OCI-M2 (cell line): ENCODE measurements around the gene THOC7.

Experiments used
- DNase-seq: peaks from one replicate; lab custom pipeline; 2025; ENCODE audit not compliant: unreplicated experiment; lab: John Stamatoyannopoulos, UW

The THOC7 gene

GRCh38 chr3:63845215-63845614 lies 18.4 kb downstream of the THOC7 start:
- DNase-seq: no peak

DNA sequence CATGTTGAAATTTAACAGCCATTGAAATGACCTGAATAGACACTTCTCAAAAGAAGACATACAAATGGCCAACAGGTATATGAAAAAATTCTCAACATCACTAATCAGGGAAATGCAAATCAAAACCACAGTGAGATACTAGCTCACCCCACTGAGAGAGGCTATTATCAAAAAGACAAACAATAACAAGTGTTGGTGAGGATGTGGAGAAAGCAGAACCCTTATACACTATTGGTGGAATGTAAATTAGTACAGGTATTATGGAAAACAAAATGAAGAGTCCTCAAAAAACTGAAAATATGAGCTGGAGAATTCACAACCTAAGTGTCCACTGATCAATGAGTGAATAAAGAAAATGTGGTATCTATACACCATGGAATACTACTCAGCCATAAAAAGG lies 21.5 kb downstream of the THOC7 start:
- no peak for DNase-seq

DNA sequence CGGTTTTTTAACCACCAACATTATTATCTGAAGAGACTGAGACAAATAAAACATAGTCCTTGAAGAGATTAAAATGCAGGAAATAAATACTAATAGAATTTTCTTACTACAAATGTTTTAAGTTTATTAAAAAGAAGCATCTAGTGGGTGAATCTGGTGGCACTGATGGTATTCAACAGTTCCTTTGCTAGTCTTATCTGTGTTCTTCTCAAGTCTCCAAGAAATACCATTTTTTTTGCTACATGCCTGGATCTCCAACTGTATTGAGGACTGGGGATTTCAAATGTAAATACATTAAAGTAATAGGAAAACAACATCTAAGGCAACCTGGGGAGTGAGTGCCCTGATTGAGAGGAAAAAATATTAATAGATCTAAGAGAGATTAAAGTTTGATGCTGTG lies 21.9 kb downstream of the THOC7 start:
- no peak for DNase-seq

GRCh38 chr3:63832395-63832794 lies 31.2 kb downstream of the THOC7 start:
- DNase-seq: no peak

DNA sequence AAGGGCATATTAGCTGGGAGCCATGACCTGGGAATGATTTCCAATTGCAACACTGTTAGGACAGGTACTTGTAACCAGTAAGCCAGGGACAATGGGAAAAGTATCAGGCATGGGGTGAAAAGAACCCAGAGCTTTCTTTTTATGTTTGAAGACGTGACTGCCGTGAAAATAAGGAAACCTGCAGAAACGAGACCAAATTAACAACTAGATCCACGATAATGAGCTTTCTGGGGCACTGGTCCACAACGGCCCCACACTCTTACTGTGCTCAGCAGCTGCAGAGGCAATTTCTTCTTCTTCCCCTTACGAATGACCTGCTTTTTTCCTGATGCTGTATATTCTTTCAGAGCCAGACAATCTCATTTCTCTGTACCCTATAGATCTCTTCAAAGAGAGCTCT lies 33.1 kb downstream of the THOC7 start:
- DNase-seq: no peak

DNA sequence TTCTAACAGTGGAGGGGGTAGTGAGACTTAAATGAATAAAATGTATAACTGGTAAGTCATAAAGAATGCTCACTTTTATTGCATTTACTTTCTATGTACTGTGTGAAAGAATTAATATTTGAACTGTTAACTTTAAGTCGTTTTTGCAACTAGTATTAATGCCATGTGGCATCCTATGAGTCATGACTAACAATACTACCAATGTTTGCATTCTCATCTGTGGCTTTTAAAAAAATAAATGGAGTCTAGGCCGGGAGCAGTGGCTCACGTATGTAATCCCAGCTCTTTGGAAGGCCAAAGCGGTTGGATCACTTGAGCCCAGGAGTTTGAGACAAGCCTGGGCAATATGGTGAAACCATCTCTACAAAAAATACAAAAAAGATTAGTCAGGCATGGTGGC lies 39.3 kb downstream of the THOC7 start:
- DNase-seq: no peak

GRCh38 chr3:63819151-63819398 lies 44.5 kb downstream of the THOC7 start, which contains the start of gene C3orf49:
Gene C3orf49 (plus strand): TSS chr3:63819299. CDS start chr3:63819472, 173 bp downstream.
- DNase-seq: no peak

DNA sequence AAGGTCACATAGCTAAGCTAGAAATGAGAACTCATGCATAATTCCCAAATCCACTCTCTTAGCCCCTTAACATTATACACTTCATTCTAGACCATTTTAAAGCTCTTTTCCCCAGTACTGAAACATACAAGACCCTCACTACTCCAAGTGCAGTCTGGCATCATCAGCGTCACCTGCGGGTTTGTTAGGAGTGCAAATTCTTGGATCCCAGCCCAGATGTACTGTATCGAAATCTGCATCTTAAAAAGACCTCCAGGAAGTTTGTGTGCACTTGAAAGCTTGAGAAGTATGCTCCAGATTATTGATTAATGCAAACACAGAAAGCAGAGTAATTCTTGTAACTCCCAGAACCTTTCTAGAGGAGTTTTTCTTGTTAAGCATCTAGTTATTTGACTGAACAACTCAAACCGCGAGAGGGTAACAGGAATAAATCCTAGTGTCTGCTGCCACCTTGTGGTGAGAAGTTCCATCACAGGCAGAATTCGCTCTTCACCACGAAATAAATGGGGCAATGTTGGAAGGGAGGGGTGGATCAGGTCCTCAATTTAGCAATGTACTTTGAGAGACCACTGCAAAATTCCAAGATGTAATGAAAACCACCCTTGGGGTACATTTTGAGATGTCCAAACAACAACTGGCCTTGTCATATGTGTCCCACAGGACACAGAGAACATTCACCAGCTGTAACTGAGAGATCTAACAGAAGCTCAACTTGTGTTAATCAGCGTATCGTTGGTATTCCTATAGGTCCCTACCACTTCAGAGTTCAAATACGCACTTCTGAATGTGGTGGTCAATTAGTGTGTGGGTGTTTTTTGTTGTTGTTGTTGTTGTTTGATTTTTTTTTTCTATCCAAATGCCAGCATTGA lies 45.1 kb downstream of the THOC7 start:
- peak; percentile 18 for DNase-seq

- no peak for DNase-seq
Measured at GRCh38 chr3:63817225-63817624, 46.4 kb downstream of the THOC7 start.

DNA sequence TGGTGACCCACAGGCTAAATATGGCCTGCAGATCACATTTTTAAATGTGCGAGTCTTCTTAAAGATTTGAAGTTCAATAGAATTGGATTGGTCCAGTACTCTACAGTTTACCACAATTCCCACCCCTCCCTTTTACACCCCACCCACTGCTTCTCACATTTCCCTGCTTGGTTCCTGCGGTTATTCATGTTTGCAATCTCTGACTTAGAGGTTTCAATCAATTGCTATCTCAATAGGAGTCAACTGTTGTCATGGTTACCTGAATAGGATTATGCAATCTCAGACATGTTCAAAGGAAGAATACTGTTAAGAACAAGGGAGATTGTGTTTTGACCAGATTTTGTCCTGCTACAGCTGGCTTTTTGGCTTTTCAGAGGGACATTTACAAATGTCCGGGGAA lies 49.4 kb downstream of the THOC7 start:
- DNase-seq: no peak

DNA sequence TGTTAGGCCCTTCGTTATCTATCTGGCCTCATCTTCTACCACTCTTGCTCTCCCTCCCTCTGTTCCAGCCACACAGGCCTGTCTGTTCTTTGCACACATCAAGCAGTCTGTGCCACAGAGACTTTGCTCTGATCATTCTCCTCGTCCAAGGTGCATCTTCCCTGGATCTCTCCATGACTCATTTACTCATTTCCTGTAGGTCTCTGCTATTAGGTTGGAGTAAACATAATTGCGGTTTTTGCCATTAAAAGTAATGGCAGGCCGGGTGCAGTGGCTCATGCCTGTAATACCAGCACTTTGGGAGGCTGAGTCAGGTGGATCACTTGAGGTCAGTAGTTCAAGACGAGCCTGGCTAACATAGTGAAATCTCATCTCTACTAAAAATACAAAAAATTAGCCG lies 54.0 kb downstream of the THOC7 start:
- no peak for DNase-seq

DNA sequence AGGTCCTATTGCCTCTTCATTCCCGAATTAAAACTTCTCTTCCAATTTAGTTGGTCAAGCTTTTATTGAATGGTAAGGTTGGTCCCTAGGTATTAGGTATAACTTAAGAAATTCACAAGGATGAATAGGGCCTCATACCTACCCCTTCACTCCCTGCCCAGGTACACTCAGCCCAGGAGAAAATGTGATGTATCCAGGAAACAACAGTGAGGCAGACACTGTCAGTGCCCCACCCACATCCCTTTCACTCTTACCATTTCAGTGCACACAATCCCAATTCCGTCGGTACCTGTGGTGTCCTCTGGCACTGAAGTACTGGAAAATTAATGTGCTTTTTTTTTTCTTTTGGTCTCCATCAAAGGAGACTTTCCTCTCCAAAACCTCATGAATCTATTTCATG lies 55.0 kb downstream of the THOC7 start:
- DNase-seq: no peak

DNA sequence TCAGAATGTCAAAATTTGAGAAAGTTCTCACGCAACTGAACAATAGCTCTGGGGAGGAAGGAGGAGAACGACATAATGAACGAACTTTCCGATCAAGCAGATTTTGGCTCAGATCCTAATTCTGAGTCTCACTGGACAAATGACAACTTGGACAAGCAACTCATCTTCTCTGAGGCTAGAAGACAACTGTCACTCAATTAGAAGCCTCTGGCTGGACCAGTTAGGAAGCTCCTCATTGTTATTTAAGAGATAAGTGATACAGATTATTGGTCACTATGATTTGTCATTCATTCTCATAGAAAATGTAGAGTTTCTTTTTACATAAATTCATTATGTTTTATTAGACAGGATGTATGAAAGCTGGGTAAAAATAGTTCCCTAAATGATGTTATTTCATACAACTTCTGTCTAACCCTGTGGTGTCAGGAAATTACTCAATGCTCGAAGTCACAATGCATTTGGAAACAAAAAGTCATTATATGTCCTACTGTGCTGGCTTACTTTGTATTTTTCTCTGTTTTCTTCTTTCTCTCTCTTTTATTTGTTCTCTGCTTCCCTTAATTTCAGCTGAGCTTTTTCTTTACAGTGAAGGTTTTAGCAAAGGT lies 55.5 kb downstream of the THOC7 start:
- DNase-seq: no peak

DNA sequence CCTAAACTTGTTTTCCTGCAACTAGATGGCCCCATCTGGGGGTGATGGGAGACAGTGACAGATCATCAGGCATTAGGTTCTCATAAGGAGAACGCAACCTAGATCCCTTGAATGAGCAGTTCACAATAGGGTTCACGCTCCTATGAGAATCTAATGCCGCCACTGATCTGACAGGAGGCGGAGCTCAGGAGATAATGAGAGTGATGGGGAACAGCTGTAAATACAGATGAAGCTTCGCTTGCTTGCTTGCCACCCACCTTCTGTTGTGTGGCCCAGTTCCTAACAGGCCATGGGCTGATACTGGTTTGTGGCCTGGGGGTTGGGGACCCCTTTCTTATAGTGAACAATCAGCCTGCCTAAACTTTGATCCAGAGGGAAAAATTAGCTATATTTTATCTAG lies 59.7 kb downstream of the THOC7 start:
- no peak for DNase-seq

DNA sequence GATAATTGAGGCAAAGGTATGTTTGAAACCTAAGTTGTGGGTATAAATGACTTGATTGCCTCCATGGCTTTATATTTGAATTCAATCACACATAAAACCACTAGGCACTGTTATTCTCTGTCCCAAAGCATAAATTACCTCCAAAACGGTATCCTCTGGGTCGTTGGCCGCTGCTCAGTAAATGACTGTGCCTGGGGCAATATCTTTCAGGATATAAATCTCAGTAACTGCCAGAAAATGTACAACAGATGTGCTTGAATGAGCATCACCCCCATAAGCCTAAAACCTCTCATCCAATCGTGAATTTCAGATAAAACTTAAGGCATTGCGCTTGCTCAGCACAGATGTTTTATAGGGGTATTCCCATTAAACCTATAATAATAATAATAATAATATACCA lies 63.5 kb downstream of the THOC7 start:
- DNase-seq: no peak

DNA sequence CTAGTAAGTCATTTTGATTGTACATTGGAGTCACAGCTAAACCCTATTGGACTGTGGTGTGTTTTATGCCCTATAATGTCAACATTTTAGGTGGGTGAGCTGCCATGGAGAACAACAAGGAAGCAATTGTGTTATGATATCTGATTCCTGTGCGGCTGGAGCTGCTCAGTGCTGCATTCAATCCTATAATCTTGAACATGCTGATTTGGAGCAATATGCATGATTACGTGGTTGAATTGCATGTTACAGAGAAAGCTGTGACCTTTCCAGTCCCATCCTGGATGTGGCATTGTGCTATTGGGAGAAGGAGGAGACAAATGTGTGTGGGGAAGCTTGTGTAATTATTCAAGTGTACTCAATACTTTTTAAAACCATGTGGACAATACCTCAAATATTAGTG lies 64.7 kb downstream of the THOC7 start:
- no peak for DNase-seq

DNA sequence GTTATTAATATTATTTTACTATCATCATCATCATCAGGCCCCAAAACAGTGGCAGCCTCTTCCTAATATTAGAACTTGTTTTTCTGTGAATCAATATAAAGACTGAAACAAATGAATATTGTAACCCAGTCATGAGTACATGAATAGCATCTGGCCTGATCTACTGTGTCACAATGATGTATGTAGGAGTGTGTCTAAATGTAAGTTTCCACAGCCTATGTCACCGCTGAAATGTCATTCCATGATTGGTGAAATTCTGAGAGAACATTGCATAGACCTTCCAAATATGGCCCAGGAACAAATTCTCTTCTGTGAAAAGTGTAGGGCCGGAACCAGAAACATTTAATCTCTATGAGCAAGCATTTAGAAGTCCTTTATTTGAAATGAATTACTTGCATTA lies 65.1 kb downstream of the THOC7 start:
- no peak for DNase-seq

GRCh38 chr3:63795438-63795837 lies 68.2 kb downstream of the THOC7 start:
- DNase-seq: no peak

- DNase-seq: no peak
Measured at GRCh38 chr3:63791974-63792373, 71.6 kb downstream of the THOC7 start.
